GM19025 (cell line): Measurements from ENCODE around the gene TPPP2.

Source experiments
- ATAC-seq: cut with Tn5 transposase; IDR thresholded peaks from one replicate; pipeline ENCODE4 v1.9.1; 2021; ENCODE audit warnings: mild to moderate bottlenecking, low read depth, moderate library complexity; ENCODE audit not compliant: unreplicated experiment

TPPP2 gene

DNA sequence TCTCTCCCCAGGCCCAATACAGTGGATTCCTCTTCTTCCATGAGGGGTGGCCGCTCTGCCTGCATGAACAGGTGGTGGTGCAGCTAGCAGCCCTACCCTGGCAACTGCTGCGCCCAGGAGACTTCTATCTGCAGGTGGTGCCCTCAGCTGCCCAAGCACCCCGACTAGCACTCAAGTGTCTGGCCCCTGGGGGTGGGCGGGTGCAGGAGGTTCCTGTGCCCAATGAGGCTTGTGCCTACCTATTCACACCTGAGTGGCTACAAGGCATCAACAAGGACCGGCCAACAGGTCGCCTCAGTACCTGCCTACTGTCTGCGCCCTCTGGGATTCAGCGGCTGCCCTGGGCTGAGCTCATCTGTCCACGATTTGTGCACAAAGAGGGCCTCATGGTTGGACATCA is 43.9 kb downstream of the TPPP2 start:
- ATAC-seq: no peak

- no peak for ATAC-seq
Measured at GRCh38 chr14:21074398-21075272, 44.6 kb downstream of the TPPP2 start.

DNA sequence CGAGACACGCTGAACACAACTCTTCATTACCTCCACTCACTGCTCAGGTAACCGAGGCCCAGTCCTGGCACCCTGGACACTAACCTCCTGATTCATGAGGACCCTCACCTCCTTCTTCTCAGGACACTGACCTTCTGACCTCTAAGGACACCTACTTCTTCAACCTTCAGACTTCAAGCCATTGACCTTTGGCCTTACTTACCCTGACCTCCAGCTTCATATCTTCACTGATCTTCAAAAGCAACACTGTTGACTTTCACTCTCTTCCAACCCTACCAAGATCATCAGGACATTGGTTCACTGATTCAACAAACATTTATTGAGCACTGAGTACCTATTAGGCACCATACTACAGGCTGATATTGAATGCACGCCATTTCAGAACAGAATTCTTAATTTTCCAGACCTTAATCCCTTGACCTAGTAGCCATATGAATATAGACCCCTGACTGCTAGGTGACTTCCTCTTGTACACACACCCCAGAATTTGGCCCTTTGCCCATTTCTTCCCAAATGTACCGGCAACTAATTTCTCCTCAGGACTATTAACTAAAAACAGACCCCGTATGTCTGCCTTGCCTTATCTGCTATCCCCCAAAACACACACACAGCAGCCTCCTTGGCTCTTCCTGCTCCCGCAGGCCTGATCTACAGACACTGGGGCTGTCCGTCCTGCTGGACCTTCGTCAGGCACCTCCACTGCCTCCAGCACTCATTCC is 45.9 kb downstream of the TPPP2 start:
- no peak for ATAC-seq

GRCh38 chr14:21077672-21078071 is 47.7 kb downstream of the TPPP2 start:
- ATAC-seq: no peak

DNA sequence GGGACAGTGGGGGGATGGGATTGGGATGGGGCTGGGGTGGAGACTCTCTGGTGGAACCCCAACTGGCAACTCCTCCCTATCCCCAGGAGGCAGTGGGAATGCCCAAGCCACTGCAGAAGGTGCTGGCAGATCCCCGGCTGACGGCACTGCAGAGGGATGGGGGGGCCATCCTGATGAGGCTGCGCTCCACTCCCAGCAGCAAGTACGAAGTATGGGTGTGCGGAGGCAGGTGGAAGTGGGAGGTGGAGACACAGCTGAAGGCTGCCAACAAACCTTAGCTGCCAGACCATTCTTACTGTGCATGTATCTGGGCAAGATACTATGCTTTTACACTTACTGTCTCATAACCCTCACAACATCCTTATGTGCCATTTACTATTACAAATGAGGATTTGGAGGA is 48.3 kb downstream of the TPPP2 start:
- no peak for ATAC-seq

DNA sequence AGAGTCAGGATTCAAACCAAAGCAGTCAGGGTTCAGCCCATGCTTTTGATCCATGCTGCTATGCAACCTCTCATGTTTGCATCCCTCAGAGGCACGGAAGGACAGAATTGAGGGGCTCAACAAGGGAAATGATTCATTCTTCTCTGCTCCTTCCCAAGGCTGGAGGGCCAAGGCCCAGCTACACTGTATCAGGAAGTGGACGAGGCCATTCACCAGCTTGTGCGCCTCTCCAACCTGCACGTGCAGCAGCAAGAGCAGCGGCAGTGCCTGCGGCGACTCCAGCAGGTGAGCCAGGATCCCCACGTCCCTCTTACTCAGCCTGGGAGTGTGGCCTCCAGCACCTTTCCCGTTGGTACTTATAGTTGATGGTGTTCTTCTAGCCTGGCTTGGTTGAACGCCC is 48.7 kb downstream of the TPPP2 start:
- ATAC-seq: no peak

DNA sequence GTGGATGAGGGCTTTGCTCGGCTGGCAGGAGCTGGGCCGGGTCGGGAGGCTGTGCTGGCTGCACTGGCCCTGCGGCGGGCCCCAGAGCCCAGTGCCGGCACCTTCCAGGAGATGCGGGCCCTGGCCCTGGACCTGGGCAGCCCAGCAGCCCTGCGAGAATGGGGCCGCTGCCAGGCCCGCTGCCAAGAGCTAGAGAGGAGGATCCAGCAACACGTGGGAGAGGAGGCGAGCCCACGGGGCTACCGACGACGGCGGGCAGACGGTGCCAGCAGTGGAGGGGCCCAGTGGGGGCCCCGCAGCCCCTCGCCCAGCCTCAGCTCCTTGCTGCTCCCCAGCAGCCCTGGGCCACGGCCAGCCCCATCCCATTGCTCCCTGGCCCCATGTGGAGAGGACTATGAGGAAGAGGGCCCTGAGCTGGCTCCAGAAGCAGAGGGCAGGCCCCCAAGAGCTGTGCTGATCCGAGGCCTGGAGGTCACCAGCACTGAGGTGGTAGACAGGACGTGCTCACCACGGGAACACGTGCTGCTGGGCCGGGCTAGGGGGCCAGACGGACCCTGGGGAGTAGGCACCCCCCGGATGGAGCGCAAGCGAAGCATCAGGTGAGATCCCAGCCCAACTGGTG is 51.6 kb downstream of the TPPP2 start:
- no peak for ATAC-seq
